ENCODE results near the gene SEZ6L.

DNA sequence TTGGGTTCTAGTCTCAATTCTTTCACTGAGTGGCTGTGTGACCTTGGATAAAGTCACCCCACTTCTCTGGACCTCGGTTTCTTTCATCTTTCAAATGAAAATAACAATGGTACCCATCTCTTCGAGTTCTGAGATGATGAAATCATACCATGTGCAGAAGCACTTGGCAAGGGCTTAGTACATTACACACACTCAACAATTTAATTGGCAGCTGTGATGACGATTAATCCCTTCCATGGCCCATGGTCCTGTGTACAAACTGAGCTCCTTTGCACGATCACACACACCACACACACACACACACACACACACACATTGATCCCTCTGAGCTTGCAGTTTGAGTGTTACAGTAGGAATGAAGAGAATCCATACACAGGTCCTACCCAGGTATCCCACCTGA, 156.4 kb downstream of the SEZ6L start:
- TF ChIP-seq SREBF2 (IDR thresholded peaks at IDR 0.05; ENCODE audit: low read length) (no peak), TAF1 (IDR thresholded peaks at IDR 0.05; ENCODE audit: borderline replicate concordance, low read depth, low read length) (no peak), CEBPB (IDR thresholded peaks at IDR 0.05; ENCODE audit: borderline replicate concordance in 1 of 2, low read depth in 2 of 2, low read length in 2 of 2) (no peak), KDM1A (IDR thresholded peaks at IDR 0.05; ENCODE audit: borderline replicate concordance) (no peak), SRF (IDR thresholded peaks at IDR 0.05; ENCODE audit: low read depth in 2 of 2, low read length in 2 of 2) (no peak), RAD21 (IDR thresholded peaks at IDR 0.05; ENCODE audit: insufficient read depth, low read depth, low read length) (no peak)
- TF ChIP-seq, protein P1, sequence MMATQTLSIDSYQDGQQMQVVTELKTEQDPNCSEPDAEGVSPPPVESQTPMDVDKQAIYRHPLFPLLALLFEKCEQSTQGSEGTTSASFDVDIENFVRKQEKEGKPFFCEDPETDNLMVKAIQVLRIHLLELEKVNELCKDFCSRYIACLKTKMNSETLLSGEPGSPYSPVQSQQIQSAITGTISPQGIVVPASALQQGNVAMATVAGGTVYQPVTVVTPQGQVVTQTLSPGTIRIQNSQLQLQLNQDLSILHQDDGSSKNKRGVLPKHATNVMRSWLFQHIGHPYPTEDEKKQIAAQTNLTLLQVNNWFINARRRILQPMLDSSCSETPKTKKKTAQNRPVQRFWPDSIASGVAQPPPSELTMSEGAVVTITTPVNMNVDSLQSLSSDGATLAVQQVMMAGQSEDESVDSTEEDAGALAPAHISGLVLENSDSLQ (IDR thresholded peaks at IDR 0.05) = no peak
- TF ChIP-seq, protein P2, sequence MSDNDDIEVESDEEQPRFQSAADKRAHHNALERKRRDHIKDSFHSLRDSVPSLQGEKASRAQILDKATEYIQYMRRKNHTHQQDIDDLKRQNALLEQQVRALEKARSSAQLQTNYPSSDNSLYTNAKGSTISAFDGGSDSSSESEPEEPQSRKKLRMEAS (IDR thresholded peaks at IDR 0.05; ENCODE audit: low read depth, low read length) = no peak
